Measurements from ENCODE around the gene NCAPH2. TPM values are rescaled to one million over a fixed set of nuclear protein-coding genes. Genes with fewer than 3 reads are reported as not detected.
A peak's percentile ranks its signal among the peaks of the same experiment; 100 is the strongest.

Gene NCAPH2
- total and polyA plus RNA-seq, 2 of the 13 experiments (the other 11 are each of a cell fraction or from before 2014, with no cell fraction given), result 28.1 to 64.4 TPM

DNA sequence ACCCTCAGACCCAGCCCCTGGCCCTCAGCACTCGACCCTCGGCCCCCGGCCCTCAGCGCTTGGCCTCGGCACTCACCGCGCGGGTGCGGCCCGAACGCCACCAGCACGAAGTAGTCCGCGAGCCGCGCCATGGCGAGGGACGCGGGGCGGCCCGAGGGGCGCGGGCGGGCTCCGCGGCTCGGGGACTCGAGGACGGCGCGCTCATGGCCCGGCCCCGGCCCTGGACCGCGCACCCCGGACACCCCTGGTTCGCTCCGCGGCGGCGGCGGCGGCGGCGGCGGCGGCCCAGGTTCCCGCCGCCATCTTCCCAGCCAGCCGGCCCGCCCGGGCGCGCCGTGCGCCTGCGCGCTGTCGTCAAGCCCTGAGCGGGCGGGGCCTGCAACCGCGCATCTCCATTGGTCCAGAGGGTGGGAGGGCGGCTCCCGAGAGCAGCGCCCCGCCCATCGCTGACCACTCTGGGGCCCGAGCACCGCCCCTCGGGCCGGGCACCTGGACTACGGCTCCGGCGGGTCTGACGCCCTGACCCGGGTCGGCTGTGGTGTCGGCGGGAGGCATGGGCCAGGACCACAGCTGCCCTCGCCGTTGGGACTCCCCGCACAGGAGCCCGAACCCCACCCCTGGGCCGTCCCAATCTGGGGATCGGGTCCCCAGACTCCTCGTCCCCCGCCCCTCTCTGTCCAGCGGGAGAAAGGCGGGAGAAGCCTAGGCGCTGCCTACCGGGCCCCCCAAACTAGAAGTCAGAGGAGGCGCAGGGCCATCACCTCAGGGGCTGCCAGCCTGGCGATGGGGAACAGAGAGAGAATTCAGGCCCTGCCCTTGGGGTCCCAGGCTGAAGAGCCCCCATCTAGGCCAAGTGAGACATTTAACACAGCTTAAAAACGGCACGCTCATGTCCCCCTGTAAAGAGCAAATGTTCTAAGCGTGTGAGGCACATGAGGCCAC, 33.0 kb upstream of the NCAPH2 start, which contains the start of gene SBF1:
Gene SBF1, minus strand, starts transcription at position 326 of the 942 bp plus-strand sequence. Its CDS starts 195 bp downstream, at position 131.
- H3K79me2 ChIP-seq (ENCODE audit: insufficient read depth, low read length), result peaks cover 42% of the 10 kb centered on the region
- H3K9ac ChIP-seq (ENCODE audit: insufficient read depth, low read depth, low read length), result peak within 1 kb of the TSS; percentile 81
- H3K9me3 ChIP-seq (ENCODE audit: low read length), result no peaks in the 10 kb centered on the region
- H3K4me2 ChIP-seq (ENCODE audit: low read depth, low read length), result peak within 1 kb of the TSS; percentile 96
- peaks cover 35% of the 10 kb centered on the region for H4K20me1 ChIP-seq (ENCODE audit: insufficient read depth, low read length)
- H3K4me1 ChIP-seq (ENCODE audit: insufficient read depth, low read length), result peaks cover 63% of the 10 kb centered on the region
- WGBS (ENCODE audit: low lambda C conversion rate), result 0% methylated on average over 3 of the region's 97 CpGs
- in situ Hi-C loops (cut with HindIII; ENCODE audit: extremely low pct_ligation_motif_present, low pct_unique_long_range_greater_than_20kb), result no loop called here
- CTCF ChIA-PET (ENCODE audit: low intra/inter-chr PET ratio, low total read pairs), result no interaction called here
- FAIRE-seq (peak; percentile 47), DNase-seq (ENCODE audit: low spot score) (peak; percentile 79), ATAC-seq (peak; percentile 87)
- no peak within 1 kb of the TSS for H2AFZ ChIP-seq (ENCODE audit: low read length)
- intact Hi-C loops (cut with micrococcal nuclease; ENCODE audit: unreplicated experiment), result no loop called here
- BruUV-seq (replicated peaks), result TSS peak; percentile 81
- POLR2A ChIA-PET, result interaction anchor here (0.6 to 1.2 kb wide), 3 partner anchors 11 to 51 kb away, joined by 3 to 4 read pairs (median 3); partner anchors contain the start of genes MIOX and SCO2
- H3K4me3 ChIP-seq (replicated peaks in 1 of 3; ENCODE audit: insufficient read depth in 1 of 3, low read depth in 2 of 3, low read length in 3 of 3), result peak within 1 kb of the TSS; percentile 80 to 87 (median 81)
- H3K27me3 ChIP-seq (ENCODE audit: control insufficient read depth in 1 of 2, insufficient read depth in 2 of 2, low read length in 2 of 2), result no peaks in the 10 kb centered on the region
- no peaks in the 10 kb centered on the region for H3K36me3 ChIP-seq (replicated peaks in 1 of 2; ENCODE audit: control insufficient read depth in 1 of 2, insufficient read depth in 2 of 2, low read length in 2 of 2)
- peak within 1 kb of the TSS; percentile 43 for H3K27ac ChIP-seq (ENCODE audit: extremely low read length, insufficient read depth, low read length)
- TF ChIP-seq ZNF546 (CRISPR knock-in tag; conservative IDR thresholded peaks at IDR 0.05) (no peak), PHF21A (CRISPR knock-in tag; IDR thresholded peaks at IDR 0.05) (no peak), LCORL (IDR thresholded peaks at IDR 0.05) (no peak), LCORL (CRISPR knock-in tag; IDR thresholded peaks at IDR 0.05) (peak; percentile 67), SP5 (CRISPR knock-in tag; IDR thresholded peaks at IDR 0.05; ENCODE audit: borderline replicate concordance, low read depth) (0 out of 2 replicates have a peak, but pooled peaks have one; percentile 10), ZNF772 (CRISPR knock-in tag; IDR thresholded peaks at IDR 0.05) (no peak), THAP11 (CRISPR knock-in tag; IDR thresholded peaks at IDR 0.05) (peak; percentile 32; the same call in 1 of the 2 replicates), ZNF770 (CRISPR knock-in tag; IDR thresholded peaks at IDR 0.05) (no peak), ZSCAN22 (CRISPR knock-in tag; IDR thresholded peaks at IDR 0.05) (no peak), NFATC3 (CRISPR knock-in tag; IDR thresholded peaks at IDR 0.05) (0 out of 2 replicates have a peak, but pooled peaks have one; percentile 54), CBX5 (CRISPR knock-in tag; IDR thresholded peaks at IDR 0.05; ENCODE audit: borderline replicate concordance) (no peak), ZNF788 (CRISPR knock-in tag; IDR thresholded peaks at IDR 0.05; ENCODE audit: borderline replicate concordance) (peak; percentile 18; the same call in 1 of the 2 replicates), YEATS2 (CRISPR knock-in tag; IDR thresholded peaks at IDR 0.05; ENCODE audit: borderline replicate concordance) (peak; percentile 33; the same call in 1 of the 2 replicates)
- TF ChIP-seq, protein P1, sequence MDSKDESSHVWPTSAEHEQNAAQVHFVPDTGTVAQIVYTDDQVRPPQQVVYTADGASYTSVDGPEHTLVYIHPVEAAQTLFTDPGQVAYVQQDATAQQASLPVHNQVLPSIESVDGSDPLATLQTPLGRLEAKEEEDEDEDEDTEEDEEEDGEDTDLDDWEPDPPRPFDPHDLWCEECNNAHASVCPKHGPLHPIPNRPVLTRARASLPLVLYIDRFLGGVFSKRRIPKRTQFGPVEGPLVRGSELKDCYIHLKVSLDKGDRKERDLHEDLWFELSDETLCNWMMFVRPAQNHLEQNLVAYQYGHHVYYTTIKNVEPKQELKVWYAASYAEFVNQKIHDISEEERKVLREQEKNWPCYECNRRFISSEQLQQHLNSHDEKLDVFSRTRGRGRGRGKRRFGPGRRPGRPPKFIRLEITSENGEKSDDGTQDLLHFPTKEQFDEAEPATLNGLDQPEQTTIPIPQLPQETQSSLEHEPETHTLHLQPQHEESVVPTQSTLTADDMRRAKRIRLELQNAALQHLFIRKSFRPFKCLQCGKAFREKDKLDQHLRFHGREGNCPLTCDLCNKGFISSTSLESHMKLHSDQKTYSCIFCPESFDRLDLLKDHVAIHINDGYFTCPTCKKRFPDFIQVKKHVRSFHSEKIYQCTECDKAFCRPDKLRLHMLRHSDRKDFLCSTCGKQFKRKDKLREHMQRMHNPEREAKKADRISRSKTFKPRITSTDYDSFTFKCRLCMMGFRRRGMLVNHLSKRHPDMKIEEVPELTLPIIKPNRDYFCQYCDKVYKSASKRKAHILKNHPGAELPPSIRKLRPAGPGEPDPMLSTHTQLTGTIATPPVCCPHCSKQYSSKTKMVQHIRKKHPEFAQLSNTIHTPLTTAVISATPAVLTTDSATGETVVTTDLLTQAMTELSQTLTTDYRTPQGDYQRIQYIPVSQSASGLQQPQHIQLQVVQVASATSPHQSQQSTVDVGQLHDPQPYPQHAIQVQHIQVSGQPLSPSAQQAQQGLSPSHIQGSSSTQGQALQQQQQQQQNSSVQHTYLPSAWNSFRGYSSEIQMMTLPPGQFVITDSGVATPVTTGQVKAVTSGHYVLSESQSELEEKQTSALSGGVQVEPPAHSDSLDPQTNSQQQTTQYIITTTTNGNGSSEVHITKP (CRISPR knock-in tag; IDR thresholded peaks at IDR 0.05; ENCODE audit: low read depth), result no peak
- TF ChIP-seq, protein P2, sequence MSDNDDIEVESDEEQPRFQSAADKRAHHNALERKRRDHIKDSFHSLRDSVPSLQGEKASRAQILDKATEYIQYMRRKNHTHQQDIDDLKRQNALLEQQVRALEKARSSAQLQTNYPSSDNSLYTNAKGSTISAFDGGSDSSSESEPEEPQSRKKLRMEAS (IDR thresholded peaks at IDR 0.05), result peak; percentile 45; the same call in 1 of the 2 replicates

Measured in HepG2 (cell line).